NCI-H1436 treated with DMSO at 0.1 percent for 48 hours (cell line): ENCODE data around the gene POM121.
"Not testable (repeated sequence)": the region's sequence is repeated elsewhere in the genome, so short reads cannot be mapped to it uniquely, and the experiment has no call there.

Experiments used
- DNase-seq: peaks from one replicate; lab custom pipeline; 2025; lab: John Stamatoyannopoulos, UW

The POM121 gene

DNA sequence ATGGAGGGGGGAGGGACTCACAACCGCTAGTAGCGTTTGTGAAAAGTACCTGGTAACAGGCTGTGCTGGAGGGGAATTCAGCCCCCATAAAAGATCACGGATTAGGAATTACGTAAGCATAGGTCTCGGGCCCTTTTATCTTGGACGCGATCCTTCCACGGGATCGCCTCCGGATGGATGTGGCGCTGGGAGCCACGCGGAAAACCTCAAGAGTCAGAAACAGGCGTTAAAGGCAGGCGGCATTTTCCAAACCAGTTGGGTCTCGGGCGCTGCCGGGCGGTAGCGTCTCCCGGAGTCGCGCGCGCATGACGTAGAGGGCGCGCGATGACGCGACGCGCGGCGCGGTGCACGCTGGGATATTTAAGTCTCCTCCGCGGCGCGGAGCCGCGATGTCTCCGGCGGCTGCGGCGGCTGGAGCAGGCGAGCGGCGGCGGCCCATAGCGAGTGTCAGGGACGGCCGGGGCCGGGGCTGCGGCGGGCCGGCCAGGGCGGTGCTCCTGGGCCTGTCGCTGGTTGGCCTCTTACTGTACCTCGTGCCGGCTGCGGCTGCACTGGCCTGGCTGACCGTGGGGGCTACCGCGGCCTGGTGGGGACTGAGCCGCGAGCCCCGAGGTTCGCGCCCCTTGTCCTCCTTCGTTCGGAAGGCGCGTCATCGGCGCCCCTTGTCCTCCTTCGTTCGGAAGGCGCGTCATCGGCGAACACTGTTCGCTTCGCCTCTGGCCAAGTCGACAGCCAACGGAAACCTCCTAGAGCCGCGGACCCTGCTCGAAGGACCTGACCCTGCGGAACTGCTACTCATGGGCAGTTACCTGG is at the start of gene POM121:
Gene POM121 (plus strand): TSS at position 363 of the 813 bp plus-strand sequence. CDS start 27 bp downstream, at position 390.
- DNase-seq, result peak; percentile 8

DNA sequence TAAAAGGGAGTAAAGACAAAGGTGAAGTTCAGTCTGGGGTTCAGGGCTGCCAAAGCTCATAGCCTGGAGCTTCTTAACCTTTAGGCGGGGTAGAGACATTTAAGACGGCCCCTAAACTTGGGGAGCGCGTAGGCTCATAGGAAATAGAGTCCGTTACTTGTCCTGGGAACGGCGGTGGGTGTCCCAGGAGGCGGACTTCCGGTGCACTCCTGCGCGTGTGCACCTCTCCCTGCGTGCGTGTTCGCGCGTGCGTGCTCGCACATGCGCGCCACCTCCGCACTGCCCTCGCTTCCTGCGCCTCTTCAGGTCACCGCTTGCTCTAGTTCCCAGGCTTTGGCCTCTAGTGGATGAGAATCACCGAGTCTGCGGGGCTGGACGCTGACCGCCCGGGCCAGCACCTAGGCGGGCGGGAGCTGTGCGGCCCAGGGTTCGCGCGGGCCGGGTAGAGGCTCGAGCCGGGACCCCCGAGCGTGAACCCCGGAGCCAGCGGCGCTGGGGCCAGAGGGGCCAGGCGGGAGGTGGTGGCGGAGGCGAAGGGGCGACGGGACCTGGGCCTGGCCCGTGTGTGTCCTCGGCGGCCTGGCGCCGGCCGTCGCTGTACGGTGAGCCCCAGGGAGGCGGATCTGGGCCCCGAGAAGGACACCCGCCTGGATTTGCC is 45.7 kb upstream of the POM121 start:
- not testable (repeated sequence) for DNase-seq

DNA sequence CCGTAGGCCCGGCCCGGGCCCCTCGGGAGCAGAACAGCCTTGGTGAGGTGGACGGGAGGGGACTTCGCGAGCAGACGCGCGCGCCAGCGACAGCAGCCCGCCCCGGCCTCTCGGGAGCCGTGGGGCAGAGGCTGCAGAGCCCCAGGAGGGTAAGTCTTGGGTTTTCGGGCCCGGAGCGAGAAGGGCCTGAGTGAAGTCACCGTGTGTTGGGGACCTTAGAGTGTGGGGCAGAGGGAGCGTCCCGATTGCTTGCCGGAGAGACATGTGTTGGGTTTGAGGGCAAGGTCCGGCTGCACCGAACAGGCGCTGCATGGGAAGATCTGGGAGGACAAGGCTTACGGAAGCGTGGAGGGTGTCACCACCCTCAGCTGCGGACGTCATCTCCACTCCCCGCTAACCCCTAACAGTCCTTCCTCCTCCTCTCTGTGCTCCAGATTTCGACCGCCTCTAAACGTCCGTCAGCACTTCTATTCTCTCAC is 45.1 kb upstream of the POM121 start:
- DNase-seq, result not testable (repeated sequence)

DNA sequence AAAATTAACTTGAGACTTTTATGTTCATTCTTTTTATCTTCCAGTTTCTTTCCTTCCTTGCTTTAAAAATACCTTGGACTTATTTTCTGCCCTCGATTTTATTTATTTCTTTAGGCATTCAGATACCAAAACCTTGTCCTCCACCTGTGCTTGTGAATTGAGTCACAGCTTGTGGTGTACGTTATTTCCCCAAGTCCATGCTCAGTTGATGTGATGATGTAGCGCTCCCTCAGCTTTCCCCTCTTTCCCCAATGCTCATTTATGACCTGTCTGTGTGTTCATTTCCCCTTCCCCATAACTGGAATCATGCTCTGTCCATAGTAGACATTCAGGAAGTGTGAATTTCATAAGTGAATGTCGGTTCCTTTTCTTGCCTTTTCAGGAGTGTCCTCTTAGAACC is 33.1 kb upstream of the POM121 start:
- not testable (repeated sequence) for DNase-seq

DNA sequence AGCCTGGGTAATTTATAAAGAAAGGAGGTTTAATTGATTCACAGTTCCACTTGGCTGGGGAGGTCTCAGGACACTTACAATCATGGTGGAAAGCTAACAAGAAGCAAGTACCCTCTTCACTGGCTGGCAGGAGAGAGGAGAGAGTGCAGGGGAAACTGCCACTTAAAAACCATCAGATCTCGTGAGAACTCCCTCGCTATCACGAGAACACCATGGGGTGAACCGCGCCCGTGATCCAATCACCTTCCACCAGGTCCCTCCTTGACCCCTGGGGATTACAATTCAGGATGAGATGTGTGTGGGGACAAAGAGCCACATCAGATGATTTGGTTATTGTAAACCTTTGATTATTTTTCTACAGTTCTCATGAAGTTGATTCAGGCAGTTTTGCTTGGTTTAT is 20.2 kb upstream of the POM121 start:
- not testable (repeated sequence) for DNase-seq

DNA sequence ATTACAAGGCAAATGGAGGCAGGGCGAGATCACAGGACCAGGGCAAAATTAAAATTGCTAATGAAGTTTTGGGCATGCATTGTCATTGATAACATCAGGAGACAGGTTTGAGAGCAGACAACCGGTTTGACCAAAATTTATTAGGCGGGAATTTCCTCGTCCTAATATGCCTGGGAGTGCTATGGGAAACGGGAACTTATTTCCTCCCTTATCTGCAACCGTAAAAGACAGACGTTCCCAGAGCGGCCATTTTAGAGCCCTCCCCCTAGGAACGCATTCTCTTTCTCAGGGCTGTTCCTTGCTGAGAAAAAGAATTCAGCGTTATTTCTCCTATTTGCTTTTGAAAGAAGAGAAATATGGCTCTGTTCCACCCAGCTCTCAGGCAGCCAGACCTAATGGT is 16.5 kb upstream of the POM121 start:
- not testable (repeated sequence) for DNase-seq

DNA sequence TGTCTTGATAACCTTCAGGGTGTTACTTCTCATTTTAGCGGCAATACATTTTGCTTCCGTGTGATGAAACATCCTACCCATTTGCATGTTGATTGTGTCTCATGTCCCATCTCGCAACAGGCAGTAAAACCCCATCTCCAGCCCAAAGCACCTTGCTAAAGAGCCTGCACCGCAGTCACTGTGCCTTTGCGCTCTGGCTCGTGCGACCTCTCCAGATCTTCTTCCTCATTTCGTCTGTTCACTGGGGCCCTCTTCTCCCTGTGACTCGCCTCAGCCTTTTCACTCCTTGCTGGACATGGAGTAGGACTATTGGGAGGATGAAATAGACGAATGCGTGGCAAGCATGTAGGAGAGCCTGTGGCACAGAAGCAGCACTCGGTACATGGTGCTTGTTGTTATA is 13.5 kb upstream of the POM121 start:
- not testable (repeated sequence) for DNase-seq

DNA sequence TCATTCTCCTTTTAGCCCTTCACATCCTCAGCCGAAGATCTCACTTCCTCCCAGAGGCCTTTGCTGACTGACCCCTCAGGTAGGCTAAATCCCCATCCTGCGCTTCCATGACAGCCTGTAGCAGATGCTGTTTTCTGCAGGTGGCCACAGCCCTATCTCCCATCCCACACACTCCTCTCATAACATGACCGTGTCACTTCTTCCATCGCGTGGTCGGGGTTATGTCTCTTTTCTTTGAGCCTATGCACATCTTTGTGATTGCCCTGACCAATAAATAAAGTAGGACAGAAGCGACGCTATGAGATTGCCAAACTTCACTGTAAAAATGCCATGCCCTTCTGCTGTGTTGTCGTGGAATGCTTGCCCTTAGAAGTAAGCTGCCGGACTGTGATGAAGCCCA is 11.1 kb upstream of the POM121 start:
- DNase-seq, result not testable (repeated sequence)

DNA sequence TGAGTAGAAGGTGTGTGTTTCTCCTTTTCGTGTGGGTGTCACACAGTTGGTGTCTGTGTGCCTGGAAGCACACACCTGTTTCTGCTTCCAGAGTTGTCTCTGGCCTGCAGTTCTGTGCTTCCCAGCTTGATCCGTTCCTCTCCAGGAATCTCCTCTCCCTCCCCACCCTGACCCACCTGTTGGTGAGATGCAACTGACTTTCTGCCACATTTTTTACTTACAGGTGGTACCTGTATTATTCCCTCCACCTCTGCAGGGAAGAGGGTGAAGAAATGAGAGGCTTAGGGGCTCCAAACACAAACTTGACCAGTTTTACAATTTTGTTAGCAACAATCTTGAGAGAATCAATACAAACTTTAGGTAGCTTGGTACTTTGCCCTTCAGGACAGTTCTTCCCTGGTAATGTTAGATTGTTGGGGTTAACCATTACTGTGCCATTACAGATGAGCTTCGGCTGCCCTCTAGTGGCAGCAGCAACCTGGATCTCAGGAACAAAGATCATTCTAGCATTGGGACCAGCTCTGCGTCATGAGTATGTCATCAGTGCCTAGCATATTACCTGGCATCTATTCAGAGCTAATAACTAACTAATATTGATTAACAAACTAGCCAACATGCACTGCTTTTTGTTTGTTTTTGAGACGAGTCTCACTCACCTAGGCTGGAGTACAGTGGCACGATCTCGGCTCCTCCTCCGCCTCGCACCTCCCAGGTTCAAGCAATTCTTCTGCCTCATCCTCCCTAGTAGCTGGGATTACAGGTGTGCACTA is 10.0 kb upstream of the POM121 start:
- not testable (repeated sequence) for DNase-seq

DNA sequence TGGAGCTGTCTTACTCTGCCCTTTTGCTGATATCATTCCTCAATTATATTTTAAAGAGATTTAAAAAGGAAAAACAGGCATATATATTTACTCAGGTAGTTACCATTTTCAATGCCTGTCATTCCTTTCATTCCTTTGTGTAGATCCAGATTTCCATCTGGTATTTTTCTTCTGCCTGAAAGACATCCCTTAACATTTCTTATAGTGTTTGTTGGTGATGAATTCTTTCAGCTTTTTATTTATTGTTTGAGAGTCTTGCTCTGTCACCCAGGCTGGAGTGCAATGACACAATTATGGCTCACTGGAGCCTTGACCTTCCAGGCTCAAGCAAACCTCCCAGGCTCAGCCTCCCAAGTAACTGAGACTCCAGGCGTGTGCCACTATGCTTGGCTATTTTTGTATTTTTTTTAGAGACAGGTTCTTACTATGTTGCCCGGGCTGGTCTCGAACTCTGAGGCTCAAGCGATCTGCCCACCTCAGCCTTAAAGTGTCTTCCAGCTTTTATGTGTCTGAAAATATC is 5.6 kb upstream of the POM121 start:
- DNase-seq, result no peak

DNA sequence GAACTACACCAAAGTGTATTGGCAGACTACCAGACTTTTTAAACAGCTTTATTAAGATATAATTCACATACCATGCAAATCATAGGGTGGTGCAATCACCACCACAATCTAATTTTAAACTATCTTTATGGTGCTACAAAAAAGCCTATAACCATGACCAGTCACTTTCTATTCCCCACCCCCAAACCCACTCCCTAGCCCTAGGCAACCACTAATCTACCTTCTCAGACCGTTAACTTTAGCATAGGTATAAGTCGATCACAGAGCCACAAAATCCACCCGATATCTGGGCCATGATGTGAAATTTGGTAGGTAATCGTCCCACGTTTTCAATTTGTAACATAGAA is 536 bp upstream of the POM121 start:
- no peak for DNase-seq

DNA sequence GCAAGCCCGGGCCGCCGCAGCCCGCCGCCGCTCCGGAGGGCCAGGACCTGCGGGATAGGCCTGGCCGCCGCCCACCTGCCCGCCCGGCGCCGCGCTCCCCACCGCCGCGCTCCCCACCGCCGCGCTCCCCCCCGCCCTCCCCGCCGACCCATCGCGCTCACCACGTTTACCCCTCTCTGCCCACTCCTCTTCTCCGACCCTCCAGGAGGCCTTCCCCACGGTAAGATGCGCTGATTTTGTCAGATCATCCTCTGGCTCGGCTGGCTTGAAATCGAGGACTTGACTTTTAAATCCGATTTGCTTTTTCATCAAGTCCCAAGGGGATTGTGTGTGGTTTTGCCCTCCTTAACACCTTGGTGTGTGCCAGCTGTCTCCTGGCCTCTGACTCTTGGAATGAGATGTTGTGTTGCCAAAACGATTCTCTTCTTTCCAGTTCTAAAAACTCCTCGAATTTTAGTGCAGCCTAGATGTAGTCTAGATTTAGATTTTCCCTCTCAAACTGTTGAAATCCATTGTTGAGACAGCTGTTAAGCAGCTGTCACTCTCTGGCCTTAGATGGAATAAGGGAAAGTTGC is 738 bp downstream of the POM121 start:
- no peak for DNase-seq

DNA sequence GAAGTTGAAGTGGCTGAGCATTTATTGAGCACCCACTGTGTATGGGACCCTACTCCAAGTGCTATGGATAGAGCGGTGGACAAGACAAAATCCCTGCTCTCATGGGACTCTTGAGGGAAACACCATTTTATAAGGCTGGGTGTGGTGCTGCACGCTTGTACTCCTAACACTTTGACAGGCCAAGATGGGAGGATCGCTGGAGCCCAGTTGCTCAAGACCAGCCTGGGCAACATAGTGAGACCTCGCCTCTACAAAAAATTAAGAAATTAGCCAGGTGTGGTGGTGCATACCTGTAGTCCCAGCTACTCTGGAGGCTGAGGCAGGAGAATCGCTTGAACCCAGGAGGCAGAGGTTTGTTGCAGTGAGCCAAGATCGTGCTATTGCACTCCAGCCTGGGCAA is 2.9 kb downstream of the POM121 start:
- DNase-seq, result not testable (repeated sequence)

DNA sequence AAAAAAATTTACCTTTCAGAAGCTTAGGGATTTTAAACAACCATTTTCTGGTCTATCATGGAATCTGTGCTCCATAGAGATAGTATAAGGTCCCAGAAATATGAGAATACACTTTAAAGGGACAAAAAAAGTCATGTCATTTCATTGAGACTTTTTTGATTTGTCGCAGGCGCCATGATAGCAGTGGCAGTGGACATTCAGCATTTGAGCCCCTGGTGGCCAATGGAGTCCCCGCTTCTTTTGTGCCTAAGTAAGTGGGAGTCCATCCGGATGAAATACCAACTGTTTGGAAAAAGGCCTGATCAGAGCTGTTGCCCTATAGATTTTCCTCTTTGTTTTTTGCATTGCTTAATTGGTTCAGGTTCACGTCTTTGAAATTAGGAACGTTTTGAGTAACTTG is 3.3 kb downstream of the POM121 start:
- not testable (repeated sequence) for DNase-seq

DNA sequence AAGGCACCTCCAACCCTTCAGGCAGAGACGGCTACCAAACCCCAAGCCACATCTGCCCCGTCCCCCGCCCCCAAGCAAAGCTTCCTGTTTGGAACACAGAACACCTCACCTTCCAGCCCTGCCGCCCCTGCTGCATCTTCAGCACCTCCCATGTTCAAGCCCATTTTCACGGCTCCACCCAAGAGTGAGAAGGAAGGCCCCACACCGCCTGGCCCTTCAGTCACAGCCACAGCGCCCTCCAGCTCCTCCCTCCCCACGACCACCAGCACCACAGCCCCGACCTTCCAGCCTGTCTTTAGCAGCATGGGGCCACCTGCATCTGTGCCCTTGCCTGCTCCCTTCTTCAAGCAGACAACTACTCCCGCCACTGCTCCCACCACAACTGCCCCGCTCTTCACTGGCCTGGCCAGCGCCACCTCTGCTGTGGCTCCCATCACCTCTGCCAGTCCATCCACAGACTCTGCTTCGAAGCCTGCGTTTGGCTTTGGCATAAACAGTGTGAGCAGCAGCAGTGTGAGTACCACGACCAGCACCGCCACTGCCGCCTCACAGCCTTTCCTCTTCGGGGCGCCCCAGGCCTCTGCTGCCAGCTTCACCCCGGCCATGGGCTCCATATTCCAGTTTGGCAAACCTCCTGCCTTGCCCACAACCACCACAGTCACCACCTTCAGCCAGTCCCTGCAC is 17.3 kb downstream of the POM121 start:
- DNase-seq, result not testable (repeated sequence)

DNA sequence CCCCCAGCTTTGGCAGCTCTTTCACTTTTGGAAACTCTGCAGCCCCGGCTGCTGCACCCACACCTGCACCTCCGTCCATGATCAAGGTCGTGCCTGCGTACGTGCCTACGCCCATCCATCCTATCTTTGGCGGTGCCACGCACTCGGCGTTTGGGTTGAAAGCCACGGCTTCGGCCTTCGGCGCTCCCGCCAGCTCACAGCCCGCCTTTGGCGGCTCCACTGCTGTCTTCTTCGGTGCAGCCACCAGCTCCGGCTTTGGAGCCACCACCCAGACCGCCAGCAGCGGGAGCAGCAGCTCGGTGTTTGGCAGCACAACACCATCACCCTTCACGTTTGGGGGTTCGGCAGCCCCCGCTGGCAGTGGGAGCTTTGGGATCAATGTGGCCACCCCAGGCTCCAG is 18.1 kb downstream of the POM121 start:
- not testable (repeated sequence) for DNase-seq

DNA sequence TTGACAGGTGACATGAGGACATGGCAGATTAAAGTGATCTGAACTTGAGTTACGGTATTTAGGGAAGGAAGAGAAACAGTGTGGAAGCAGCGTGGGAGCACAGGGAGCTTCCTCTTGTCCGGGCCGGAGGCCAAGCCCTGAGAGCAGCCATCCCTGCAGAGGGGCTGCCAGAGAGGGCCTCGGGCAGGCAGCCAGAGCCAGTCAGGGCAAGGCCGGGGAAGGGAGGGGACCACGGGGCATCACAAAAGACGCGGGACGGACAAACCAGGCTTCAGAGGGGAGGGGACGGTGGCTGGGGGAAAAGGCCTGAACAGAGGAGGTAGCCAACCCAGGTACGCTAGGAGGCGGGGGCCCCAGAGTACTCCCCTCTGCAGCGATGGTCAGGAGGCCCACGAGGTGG is 20.0 kb downstream of the POM121 start:
- not testable (repeated sequence) for DNase-seq

DNA sequence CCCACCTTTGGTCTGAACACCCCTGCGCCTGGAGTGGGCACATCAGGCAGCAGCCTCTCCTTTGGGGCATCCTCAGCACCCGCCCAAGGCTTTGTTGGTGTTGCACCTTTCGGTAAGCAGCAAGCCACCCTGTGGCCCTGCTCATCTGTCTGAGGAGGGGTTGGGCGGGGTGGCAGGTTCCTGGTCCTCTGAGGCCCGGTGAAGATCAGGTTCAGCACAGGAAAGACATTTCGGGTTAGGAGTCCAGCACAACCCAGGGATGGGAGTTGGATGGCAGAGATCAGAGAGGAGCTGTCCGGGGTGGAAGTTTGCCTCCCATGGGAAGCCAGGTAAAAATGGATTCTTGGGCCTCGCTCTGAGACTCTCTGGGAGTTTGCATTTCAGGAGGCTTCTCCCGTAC is 20.7 kb downstream of the POM121 start:
- DNase-seq, result not testable (repeated sequence)

DNA sequence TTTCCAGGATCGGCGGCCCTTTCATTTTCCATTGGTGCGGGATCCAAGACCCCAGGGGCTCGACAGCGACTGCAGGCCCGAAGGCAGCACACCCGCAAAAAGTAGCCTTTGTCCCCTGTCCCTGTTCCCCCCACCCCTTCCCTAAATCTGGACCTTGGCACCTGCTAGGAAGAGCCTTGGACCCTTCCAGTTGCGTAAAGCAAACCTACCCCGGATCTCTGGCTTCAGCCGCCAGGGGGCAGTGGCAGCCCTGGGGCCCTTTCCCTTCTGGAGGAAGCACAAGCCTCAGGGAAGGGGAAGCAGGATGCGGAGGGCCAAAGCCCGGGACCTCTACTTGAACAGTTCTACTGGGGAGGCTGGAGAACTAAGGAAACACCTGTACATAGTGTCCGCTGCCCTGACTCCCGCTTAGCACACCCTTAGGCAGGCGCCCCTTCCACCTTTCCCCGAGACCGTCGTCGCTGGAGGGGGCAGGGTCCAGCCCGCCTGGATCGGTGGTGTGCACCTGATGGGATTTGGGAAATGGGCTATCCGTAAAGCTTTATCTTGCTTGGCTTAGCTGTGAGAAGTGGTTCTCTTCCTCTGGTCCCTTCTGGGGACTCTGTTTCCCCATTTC is 21.3 kb downstream of the POM121 start:
- not testable (repeated sequence) for DNase-seq

DNA sequence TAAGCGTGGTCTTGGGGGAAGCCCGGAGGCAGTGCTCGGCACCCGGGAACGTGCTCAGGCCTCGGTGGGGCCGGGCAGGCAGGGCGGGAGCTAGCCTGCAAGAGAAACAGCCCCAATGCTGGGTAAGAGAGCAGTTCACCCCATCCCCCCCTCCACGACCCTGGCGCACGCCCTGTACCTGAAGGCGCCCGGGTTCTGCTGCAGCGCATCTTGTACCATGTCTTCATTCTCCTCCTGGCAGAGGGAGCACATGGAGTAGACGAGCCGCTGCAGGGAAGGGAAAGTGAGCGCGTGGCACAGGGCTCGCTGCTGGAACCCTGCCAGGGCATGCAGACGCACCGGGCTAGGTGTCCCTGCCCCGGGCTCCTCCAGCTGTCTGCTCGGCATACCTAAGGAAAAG is 23.8 kb downstream of the POM121 start:
- DNase-seq, result not testable (repeated sequence)

DNA sequence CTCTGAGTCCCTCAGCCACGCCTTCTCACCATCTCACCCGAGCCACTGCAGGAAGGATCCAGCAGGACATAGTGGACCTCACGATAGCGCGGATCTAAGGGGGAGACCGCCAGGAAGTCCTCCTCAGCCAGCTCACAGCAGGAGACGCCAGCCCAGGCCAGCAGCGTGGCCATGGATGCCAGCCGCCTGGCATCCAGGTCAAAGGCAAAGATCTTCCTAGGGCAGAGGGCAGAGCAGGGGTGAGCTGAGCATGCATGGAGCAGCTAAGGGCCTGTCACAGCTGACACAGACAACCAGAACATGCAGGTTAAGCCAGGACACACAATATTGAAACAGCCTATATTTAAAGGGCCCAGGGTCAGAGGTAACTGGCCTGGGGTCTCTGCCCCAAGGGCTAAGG is 24.4 kb downstream of the POM121 start:
- DNase-seq, result not testable (repeated sequence)
